ENCODE measurements around the gene RAPGEF2. TPM values are rescaled to one million over a fixed set of nuclear protein-coding genes. Genes with fewer than 3 reads are reported as not detected.

RAPGEF2 gene
- total and polyA plus RNA-seq, 2 experiments from 2014 or later: 10.2 to 63.1 TPM

GRCh38 chr4:159390648-159391047 lies 287.8 kb downstream of the RAPGEF2 start:
- Mint-ChIP-seq H3K27ac (no peak overlapping the region), H3K27me3 (ENCODE audit: insufficient read depth, low read depth, poor library complexity) (peaks cover 10% of the 10 kb centered on the region), H3K9me3 (peaks cover 18% of the 10 kb centered on the region; the same call in 2 of the 3 replicates), H3K4me3 (no peak overlapping the region), H3K36me3 (ENCODE audit: low read depth) (no peaks in the 10 kb centered on the region), H3K4me1 (peaks cover 3% of the 10 kb centered on the region; the same call in 1 of the 3 replicates)
- H3K36me3 ChIP-seq (ENCODE audit: insufficient read depth): no peaks in the 10 kb centered on the region
- no peak overlapping the region for H3K4me3 ChIP-seq
- no peak for ATAC-seq
- H3K27ac ChIP-seq (ENCODE audit: low read depth): no peak overlapping the region
- no peaks in the 10 kb centered on the region for H3F3A ChIP-seq (replicated peaks; ENCODE audit: low read depth)
- no peaks in the 10 kb centered on the region for H3K79me2 ChIP-seq (replicated peaks; ENCODE audit: insufficient read depth)
- no peaks in the 10 kb centered on the region for H4K20me1 ChIP-seq (replicated peaks; ENCODE audit: insufficient read depth)
- no peak overlapping the region for H3K4me2 ChIP-seq
- H3K9me2 ChIP-seq (ENCODE audit: insufficient read depth): no peaks in the 10 kb centered on the region
- H3K27me3 ChIP-seq (ENCODE audit: insufficient read depth): peaks cover 12% of the 10 kb centered on the region
- no peaks in the 10 kb centered on the region for H3K4me1 ChIP-seq (ENCODE audit: insufficient read depth)
- TF ChIP-seq CTCF (conservative IDR thresholded peaks at IDR 0.05; ENCODE audit: low read depth in 2 of 2) (no peak), JUNB (IDR thresholded peaks at IDR 0.05; ENCODE audit: unreplicated experiment) (no peak), POLR2AphosphoS5 (IDR thresholded peaks at IDR 0.05; ENCODE audit: low read depth) (no peak)
- no peak overlapping the region for H2AFZ ChIP-seq
- DNase-seq (ENCODE audit: low spot score): no peak

DNA sequence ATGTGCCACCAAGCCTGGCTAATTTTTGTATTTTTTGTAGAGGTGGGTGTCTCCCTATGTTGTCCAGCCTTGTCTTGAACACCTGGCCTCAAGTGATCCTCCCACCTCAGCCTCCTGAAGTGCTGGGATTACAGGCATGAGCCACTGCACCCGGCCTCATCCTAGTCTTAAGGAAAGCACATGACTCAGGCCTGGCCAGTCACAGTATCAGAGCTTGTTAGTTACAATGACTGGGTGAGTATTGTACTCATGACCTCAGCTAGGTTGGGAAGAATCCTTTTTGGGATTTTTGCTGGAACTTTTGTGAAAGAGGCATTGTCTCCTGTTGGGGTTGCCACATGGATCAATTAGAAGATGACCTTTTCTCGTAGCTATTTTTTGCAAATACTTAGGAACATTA lies 292.8 kb downstream of the RAPGEF2 start:
- Histone ChIP-seq H2AFZ (no peak overlapping the region), H3F3A (replicated peaks; ENCODE audit: low read depth) (no peaks in the 10 kb centered on the region), H3K27ac (ENCODE audit: low read depth) (no peak overlapping the region), H3K79me2 (replicated peaks; ENCODE audit: insufficient read depth) (no peaks in the 10 kb centered on the region), H3K4me3 (no peak overlapping the region), H4K20me1 (replicated peaks; ENCODE audit: insufficient read depth) (no peaks in the 10 kb centered on the region), H3K4me1 (ENCODE audit: insufficient read depth) (no peaks in the 10 kb centered on the region), H3K27me3 (ENCODE audit: insufficient read depth) (no peaks in the 10 kb centered on the region), H3K4me2 (no peak overlapping the region), H3K36me3 (ENCODE audit: insufficient read depth) (no peaks in the 10 kb centered on the region), H3K9me2 (ENCODE audit: insufficient read depth) (no peaks in the 10 kb centered on the region)
- DNase-seq (ENCODE audit: low spot score) (no peak), ATAC-seq (no peak)
- H3K9me3 Mint-ChIP-seq: peaks cover 3% of the 10 kb centered on the region; the same call in 1 of the 3 replicates
- H3K4me3 Mint-ChIP-seq: no peak overlapping the region
- H3K36me3 Mint-ChIP-seq (ENCODE audit: low read depth): no peaks in the 10 kb centered on the region
- H3K4me1 Mint-ChIP-seq: no peaks in the 10 kb centered on the region
- no peak overlapping the region for H3K27ac Mint-ChIP-seq
- H3K27me3 Mint-ChIP-seq (ENCODE audit: insufficient read depth, low read depth, poor library complexity): peaks cover 5% of the 10 kb centered on the region
- no peak for TF ChIP-seq CREB1 (CRISPR knock-in tag; IDR thresholded peaks at IDR 0.05; ENCODE audit: low read depth)
- TF ChIP-seq POLR2AphosphoS5 (IDR thresholded peaks at IDR 0.05; ENCODE audit: low read depth): no peak
- no peak for TF ChIP-seq CTCF (conservative IDR thresholded peaks at IDR 0.05; ENCODE audit: low read depth in 2 of 2)
- no peak for TF ChIP-seq ZNF462 (CRISPR knock-in tag; IDR thresholded peaks at IDR 0.05)
- TF ChIP-seq EZH2 (IDR thresholded peaks at IDR 0.05; ENCODE audit: low read depth, unreplicated experiment): no peak
- no peak for TF ChIP-seq JUNB (IDR thresholded peaks at IDR 0.05; ENCODE audit: unreplicated experiment)
